Measurements from ENCODE around the gene FHOD3.

The FHOD3 gene

DNA sequence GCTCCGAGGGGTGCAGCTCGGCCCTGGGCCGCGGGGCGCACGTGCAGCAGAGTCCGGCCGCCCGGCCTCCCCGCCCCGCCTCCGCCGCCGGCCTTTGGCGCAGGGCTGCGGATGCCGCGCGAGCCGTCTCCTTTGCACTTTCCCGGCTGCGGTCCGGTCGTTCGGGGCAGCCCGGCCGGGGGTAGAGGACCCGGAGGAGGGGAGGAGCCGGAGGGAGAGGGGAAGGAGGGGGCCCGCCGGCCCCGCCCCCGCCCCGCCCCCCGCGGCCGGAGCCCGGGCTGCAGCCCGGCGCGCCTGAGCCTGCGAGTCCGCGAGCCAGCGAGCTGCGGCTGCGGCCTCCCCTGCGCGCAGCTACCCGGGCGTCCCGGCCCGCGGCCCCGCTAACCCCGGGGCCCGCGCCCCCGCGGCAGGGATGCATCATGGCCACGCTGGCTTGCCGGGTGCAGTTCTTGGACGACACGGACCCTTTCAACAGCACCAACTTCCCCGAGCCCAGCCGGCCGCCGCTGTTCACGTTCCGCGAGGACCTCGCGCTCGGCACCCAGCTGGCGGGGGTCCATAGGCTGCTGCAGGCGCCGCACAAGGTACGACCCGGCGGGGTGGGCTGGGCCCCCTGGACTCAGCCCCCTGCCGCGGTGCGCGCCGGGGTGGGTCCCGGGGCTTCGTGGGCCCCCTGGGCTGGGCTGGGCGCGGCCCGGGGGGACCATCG is at the start of gene FHOD3:
FHOD3 (plus strand) TSS at position 297 of the 709 bp plus-strand sequence; CDS start at position 420, 123 bp downstream.
- peak; percentile 55 for DNase-seq

DNA sequence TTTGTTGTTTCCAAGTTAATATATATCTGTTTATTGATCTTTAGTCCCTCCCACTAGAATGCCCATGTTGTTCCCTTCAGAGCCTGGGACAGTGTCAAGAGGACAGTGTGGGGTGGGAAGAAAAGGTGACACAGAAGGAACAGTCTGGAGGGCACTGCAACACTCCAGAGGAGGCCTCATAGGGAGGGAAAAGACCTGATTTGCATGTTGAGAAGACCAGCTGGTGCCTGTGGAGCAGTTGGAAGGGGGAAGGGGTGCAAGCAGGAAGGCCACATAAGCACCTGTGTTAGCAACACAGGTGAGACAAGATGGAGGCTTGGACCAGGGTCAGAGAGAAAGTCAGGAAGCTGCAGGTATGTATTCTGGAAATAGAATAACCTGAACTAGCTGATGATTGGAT is 48.1 kb upstream of the FHOD3 start:
- DNase-seq = no peak

DNA sequence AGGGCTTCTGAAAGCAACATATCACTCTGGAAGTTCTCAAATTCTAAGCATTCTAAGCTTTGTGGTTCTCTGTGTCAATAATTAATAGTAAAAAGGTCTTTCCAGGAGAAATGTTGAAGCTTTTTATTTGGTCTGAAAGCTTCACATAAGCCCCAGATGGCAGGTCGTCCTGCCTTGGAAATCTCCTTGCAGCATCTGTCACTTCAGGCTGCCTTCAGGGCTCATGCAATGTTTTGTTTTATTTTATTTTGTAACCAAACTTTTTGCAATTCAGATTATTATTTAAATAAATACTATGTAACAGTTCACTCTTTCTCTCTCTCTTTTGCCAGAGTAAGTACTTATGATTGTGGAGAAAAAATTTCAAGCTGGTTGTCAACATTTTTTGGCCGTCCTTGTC is 46.7 kb upstream of the FHOD3 start:
- DNase-seq = no peak

DNA sequence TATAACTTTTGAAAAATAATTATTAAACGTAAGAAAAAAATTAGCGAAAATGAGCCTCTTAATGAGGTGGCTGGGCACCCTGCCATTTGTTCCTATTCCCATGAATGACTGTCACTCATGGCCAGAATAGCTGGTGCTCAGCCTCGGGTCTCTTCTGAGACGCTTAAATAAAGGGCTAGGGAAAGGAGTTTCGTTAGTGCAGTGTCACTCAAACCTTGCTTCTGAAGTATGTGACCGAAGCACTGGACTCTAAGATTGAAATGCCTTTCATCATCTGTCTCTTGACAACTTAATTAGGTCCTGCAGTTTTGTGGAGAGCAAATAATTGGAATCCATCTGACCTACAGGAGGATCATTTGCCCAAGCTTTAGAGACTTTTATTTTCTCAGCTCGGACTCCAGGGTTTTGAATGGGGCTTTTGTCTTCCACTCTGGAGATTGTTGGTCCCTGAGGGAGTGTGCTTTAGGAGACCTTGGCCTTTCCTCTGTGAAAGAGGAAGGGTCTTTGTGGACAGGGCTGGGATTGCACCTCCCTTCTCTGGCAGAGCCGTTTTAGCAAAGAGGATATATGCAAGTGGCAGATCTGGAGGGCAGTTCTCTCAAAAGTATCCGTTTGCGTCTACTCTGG is 42.3 kb upstream of the FHOD3 start:
- peak; percentile 83 for DNase-seq

DNA sequence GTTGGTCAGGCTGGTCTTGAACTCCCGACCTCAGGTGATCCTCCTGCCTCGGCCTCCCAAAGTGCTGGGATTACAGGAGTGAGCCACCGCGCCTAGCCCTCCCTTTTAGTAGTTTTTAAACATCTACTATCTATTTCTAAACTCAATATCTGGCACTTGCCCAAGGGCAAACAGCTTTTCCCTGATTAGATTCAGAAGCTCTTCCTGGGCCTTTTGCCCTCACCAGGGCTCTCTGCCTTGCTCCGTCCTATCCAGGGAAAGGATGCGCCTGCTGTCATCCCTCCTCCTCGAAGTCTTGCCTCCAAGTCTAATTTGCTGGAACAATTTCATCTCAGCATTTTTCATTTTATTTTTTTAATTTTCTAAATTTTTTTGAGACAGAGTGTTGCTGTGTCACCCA is 41.4 kb upstream of the FHOD3 start:
- no peak for DNase-seq

DNA sequence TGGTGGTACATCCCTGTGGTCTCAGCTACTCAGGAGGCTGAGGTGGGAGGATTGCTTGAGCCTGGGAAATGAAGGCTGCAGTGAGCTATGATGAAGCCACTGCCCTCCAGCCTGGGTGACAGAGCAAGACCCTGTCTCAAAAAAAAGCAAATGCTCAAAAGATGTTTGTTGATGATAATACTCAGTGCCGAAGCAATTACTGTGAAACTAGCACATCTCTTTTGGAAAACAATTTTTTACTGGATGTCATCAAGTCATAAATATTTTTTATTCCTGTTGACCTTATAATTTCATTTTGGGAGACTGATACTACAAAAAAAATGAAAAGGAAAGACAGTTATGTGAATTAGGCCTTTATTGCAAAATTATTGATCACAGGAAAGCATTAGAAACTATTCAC is 34.5 kb upstream of the FHOD3 start:
- no peak for DNase-seq

DNA sequence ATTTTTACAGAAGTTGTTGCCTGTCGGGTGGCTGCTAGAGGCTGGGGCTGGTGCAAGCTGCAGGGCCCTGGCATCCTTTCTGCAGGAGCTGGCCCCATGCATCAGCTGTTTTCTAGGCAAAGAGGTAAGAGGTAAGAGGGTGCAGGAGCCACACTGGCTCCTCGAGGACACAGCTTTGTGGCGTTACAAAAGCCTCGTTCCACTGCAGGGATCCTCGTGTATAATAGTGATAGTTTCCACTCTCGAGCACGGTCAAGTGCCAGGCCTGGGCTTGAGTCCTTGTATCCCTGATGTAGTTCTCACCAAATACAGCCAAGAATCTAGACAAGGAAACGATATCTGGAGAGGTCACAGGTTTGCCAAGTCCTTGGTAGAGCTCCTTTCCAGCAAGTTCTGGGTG is 33.2 kb upstream of the FHOD3 start:
- DNase-seq = no peak

DNA sequence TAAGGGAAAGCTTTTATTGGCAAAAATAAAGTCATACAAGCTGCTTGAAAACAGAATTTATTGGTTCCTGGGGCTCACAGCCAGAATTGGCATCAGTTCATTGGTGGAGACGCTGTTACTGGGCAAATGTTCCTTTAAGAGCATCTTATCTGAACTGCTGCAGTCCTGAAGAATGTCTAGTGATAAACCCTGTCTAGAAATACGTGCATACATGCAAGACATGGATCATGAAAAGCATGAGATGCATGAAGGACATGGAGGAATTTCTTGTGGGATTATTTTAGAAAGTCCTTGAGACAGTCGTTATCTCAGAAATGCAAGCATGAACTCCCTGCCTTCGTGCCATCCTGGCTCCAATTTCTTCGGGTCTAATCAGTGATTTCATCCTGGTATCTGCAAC is 32.5 kb upstream of the FHOD3 start:
- peak; percentile 3 for DNase-seq

DNA sequence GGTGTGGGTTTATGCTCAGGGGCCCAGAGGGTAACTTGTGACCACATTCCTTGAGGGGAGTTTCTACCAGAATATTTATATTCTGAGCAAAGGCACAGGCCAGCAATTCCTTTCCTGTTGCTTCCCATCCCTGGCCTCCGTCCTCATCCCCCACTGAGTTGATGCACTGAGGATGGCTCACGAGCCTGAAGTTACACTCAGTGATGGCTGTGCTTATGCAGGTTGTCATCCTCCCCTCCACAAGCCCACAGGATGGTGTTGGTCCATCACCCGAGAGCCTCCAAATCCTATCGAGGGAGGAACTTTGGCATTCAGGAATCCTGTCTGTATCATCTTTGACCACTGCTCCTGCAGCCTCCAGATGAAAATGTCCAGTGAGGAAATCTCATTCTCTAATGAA is 28.4 kb upstream of the FHOD3 start:
- DNase-seq = no peak

DNA sequence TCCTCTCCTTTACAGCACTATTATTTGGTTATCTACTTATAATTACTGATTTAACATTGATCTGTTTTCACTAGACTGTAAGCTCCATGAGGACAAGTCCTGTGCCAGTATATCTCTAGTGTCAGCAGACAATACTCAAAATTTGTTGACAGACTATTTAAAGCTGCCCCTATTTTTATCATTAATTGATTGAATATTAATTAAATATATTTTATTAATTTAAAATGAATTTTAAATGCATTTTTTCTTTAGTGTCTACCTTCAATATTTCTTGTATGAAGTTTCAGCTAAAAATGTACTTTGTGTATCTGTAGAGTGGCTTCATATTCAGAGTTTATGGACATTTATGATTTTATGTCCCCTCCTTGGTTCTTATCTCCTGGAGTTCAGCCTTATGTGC is 26.4 kb upstream of the FHOD3 start:
- DNase-seq = no peak

DNA sequence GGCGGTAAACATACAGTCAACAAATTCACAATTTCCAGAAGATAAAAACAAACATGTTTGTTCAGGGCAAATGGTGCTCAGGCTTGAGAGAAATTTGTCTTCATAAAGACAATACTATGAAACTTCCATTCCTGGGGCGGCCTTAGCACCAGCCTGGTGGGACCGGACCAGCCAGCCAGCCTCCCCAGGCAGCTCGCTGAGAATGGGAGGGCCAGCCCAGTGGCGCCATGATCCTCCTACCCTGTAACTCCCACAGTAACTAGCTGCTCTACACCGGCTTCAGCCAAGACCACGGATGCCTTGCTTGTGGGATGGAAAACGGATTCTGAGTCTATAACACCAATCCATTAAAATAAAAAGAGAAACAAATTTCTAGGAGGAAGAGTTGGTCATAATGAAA is 24.2 kb upstream of the FHOD3 start:
- DNase-seq = no peak

DNA sequence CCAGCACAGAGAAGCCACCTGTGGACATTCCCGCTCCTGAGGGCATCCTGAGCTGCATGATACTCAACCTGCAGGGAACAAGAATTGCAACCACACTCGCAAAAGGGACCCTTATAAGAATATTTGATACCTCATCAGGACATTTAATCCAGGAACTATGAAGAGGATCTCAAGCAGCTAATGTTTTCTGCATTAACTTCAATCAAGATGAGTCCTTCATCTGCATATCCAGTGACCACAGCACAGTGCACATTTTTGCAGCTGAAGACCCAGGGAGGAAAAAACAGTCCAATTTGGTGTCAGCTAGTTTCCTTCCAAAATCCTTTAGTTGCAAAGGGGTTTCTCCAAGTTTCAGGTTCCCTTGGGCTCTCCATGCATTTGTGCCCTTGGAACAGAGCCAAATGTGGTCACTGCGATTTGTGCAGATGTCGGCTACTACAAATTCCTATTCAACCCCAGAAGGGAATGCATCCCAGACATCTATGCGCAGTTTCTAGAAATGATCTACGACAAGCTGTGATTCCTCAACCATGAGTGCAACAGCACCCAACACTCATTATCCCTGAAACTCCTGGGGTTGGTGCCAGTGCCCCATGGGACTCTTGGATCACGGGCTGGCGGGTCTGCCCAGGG is 23.3 kb upstream of the FHOD3 start:
- DNase-seq = no peak

DNA sequence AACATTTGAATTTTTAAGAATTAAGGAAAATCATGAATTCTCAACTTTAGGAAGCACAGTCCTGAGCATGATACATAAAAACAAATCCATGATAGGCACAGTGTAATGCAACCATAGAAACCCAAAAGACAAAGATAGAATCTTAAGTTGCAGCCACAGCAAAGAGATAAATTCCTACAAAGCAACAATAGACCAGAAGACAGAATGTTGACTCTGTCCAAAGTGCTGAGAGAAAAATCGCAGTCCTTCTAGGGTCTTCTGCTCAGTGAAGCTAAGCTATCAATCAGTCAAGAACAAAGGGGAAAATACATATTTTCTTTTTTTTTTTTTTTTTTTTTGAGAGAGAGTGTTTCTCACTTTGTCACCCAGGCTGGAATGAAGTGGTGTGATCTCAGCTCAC is 22.0 kb upstream of the FHOD3 start:
- no peak for DNase-seq

DNA sequence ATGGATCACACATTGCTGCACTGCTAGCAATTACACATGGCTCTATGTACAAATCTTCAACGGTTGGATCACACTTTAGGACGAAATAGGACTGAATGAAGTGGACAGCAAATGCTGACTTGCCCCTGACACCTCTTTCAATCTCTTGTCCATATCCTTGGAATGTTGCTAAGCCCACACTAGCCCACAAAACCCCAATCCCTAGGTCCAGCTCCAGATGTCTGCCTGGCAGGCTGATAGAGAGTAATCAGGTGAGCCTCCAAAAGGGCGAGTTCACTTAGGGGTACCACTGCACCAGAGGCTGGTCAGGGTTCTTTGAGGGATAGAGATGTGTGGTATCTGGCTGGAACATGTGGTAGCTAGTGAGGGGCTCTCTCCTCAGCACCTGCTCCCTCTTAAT is 18.5 kb upstream of the FHOD3 start:
- DNase-seq = no peak

DNA sequence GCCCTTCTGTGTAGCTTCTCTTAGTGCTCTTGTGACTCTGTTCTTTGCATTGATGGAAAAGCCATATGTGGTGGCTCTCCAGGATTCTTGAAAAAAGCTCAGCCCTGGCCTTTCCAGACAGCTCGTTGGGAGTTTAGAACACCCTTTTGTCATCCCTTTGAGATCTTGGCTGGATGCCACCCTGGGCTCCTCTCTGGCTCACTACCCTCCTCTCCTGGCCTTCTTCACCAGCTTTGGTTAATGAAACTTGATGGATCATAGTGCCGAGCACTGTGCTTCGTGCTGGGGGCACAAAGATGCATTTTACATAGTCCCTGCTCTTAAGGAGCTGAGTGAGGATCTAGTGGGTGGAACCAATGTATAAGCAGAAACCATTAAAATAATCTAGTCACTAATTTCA is 15.6 kb upstream of the FHOD3 start:
- no peak for DNase-seq

DNA sequence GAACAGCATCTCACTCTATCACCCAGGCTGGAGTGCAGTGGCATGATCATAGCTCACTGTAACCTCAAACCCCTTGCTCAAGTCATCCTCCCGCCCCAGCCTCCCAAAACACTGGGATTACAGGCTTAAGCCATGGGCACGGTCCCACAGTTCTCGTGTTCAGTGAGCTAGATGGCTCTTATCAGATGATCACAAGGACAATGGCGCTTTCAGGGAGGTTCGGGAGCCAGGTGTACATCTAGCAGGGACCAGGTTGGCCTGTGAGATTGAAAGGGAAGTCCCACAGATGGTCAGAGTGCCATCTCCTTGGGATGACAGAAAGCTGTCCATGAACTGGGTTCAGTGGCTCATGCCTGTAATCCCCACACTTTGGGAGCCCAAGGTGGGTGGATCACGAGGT is 14.1 kb upstream of the FHOD3 start:
- DNase-seq = no peak

DNA sequence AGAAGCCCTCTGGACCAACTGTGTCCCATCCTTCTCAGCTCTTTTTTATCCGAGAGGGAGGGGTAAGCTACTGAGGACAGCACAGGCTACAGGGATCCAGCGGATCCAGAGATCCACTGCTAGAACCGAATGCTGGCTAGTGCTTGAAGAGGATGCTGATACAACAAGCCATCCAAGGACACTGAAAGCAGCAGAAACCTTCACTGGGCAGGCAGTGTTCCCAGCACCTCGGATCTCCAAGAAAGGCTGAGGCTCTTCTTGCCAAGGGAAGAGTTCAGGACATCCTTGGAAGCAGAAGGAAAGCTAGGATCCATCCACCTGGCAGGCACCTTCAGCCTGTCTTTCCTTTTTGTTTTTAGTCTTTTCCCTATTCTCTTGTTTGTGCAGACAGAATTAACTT is 13.2 kb upstream of the FHOD3 start:
- DNase-seq = no peak

DNA sequence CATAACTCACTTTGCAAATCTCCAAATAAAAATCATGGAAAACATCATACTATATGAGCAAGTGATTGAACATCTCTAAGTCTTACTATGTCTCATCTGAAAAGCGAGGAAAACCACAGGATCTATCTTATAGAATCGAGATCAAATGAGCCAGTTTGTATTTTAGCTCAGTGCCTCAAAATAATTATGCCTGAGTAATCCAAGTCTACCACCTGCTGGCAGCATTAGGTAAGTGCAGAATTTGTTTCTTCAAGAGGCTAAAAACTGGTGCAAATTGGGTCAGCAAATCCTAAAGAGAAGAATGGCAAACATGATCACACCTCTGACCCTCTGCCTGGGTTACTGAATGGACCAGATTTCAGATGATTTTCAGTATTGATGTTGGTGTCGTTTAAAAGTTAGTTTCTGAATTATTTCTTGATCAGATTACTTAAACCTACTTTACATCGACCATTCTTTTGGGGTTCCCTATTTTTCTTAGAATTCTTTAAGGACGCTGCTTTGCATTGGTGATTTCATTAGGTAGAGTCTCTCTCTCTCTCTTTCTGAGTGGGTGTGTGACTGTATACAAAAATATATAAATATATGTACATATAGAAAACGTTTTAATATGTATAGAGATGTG is 12.7 kb upstream of the FHOD3 start:
- peak; percentile 81 for DNase-seq

DNA sequence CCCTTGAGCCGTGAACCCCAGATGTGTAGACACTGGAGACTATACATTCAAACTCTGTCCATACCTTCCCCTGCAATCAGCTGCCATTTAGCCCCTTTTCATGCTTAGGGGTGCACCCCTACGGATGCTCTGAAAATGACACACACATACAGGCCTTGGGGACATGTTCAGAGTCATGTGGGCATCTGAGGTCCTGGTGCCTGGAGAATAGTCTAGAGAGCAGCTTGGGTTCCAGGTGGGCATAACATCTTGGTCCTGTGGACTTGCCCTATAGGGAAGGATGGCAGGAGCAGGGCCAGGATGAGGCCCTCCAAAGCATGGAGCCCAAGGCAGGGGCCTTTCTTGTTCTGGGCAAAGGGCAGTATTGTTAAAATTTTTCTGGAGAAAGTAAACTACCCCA is 9.9 kb upstream of the FHOD3 start:
- DNase-seq = no peak

DNA sequence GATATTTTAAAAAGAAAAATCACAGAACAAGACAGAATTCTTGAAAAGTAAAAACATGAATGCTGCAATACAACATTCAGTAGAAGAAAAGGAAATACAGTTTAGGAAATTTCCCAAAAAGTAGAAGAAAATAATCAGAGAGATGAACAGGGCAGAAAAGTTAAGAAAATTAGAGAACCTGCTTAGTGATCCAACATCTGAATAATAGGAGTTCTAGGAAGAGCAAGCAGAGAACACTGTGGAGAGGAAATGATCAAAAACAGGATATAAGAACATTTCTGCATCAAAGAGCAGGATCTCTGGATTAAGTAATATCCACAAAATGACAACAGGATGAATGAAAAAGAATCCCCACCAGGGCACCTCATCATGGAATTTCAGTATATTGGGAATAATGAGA is 8.8 kb upstream of the FHOD3 start:
- no peak for DNase-seq

DNA sequence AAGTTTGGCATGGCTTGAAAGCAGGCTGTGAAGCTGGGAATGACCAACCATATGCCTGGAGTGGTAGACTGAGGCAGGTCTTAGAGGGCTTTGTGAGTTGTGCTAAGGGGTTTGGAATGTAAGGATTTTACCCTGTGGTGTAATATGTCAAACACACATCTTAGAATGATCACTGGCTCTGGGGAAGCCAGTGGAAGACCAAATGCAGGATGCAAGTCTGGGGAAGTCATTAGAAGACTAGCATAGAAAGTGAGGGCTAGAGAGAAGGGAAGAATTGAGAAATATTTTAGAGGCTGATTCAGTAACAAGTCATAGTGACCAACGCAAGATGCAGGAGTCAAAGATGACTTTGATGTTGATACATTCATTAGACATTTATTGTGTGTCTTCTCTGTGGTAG is 3.5 kb upstream of the FHOD3 start:
- DNase-seq = no peak

DNA sequence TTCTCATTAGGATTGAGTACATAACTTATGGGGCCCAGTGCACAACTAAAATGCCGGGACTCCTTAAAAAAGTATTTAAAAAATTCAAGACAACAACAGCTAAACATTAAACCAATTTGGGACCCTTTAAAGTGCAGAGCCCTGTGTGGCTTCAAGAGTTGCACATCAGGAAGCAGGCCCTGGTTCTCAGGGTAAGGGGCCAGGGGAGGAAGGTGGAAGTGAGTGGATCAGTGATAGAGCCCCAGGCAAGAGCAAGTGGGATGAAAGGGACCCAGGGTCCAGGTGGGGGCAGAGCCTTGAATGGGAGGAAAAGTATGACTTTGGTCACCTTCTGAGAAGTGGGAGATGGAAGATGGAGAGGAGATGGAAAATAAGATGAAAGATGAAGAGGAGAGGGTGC is 2.3 kb upstream of the FHOD3 start:
- DNase-seq = no peak

DNA sequence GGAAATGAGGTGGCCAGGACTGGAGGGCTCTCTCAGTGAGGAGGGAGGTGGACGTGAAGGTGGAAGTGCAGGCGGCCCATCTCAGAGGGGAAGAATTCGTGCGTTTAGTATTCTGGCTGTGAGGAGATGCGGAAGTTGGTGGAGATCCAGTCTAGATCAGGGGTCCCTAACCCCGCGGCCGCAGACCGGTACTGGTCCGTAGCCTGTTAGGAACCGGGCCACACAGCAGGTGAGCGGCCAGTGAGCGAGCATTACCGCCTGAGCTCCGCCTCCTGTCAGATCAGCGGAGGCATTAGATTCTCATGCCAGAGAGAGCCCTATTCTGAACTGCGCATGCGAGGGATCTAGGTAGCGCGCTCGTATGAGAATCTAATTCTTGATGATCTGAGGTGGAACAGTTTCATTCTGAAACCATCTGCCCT is 1.6 kb upstream of the FHOD3 start:
- DNase-seq = no peak

Measured in NCI-H2227 treated with DMSO at 0.1 percent for 48 hours (cell line).